SU-DHL-6 (cell line): ENCODE results near the gene ZNF33B.

Experiments used
- EZH2phosphoT487 ChIP-seq: fragments of 200-600 bp; sonication (generic), shearing (Covaris generic); conservative IDR thresholded peaks from 2 replicates; pipeline ENCODE4 v1.6.1; 2018; ENCODE audit warnings: mild to moderate bottlenecking, antibody characterized with exemption, low read length, moderate library complexity, mixed read lengths
- TF ChIP-seq, protein P1 (sequence below): fragments of 200-600 bp; sonication (generic); IDR thresholded peaks from one replicate; pipeline ENCODE4 v1.5.1; 2017; ENCODE audit warnings: antibody characterized with exemption, mild to moderate bottlenecking, low read length, moderate library complexity; ENCODE audit not compliant: insufficient read depth, poor library complexity, severe bottlenecking

DNA sequence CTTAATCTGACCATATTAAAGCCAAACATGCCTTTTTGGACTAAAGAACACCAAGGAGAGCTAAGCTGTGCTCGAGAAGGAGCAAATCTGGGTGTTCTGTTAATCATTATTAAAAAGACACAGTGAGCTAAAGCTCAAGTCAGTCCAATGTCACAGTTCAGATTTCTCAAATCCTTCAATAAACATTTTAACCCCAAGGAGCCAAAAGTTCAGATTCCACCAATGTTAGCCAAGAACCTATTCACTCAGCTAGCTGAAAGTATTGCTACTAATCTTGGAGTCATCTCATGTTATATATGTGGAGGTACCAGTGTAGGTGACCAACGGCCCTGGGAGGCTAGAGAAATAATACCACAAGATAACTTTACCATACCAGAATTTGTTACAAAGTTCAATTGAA lies 14.5 kb upstream of the ZNF33B start:
- TF ChIP-seq, protein P1, sequence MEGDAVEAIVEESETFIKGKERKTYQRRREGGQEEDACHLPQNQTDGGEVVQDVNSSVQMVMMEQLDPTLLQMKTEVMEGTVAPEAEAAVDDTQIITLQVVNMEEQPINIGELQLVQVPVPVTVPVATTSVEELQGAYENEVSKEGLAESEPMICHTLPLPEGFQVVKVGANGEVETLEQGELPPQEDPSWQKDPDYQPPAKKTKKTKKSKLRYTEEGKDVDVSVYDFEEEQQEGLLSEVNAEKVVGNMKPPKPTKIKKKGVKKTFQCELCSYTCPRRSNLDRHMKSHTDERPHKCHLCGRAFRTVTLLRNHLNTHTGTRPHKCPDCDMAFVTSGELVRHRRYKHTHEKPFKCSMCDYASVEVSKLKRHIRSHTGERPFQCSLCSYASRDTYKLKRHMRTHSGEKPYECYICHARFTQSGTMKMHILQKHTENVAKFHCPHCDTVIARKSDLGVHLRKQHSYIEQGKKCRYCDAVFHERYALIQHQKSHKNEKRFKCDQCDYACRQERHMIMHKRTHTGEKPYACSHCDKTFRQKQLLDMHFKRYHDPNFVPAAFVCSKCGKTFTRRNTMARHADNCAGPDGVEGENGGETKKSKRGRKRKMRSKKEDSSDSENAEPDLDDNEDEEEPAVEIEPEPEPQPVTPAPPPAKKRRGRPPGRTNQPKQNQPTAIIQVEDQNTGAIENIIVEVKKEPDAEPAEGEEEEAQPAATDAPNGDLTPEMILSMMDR = no peak
- no peak for TF ChIP-seq EZH2phosphoT487
